Hepatocyte (in vitro differentiated cells): ENCODE results near the gene FUS. TPM values are rescaled to one million over a fixed set of nuclear protein-coding genes. Genes with fewer than 3 reads are reported as not detected.
"Not testable (repeated sequence)": the region's sequence is repeated elsewhere in the genome, so short reads cannot be mapped to it uniquely, and the experiment has no call there.

Source experiments
- DNase-seq: peaks from one replicate; pipeline ENCODE4 v3.0.0-alpha.2; 2016; ENCODE audit warnings: low spot score
- H2AFZ ChIP-seq: fragments of 200-600 bp; sonication (generic); 2 replicates; pipeline ENCODE4 v1.6.0; 2016; ENCODE audit warnings: antibody characterized with exemption, mild to moderate bottlenecking
- H3K27ac ChIP-seq: fragments of 200-600 bp; sonication (generic); 2 replicates; pipeline ENCODE4 v1.5.1; 2016; ENCODE audit warnings: mild to moderate bottlenecking
- H3K27me3 ChIP-seq: fragments of 200-600 bp; sonication (generic); 2 replicates; pipeline ENCODE4 v1.6.1; 2016
- H3K36me3 ChIP-seq: fragments of 200-600 bp; sonication (generic); replicated peaks from 2 replicates; pipeline ENCODE4 v1.5.1; 2016; ENCODE audit warnings: low read depth; ENCODE audit not compliant: insufficient read depth
- H3K4me1 ChIP-seq: fragments of 200-600 bp; sonication (generic); 2 replicates; pipeline ENCODE4 v1.5.1; 2016; ENCODE audit warnings: mild to moderate bottlenecking, moderate library complexity; ENCODE audit not compliant: insufficient read depth
- H3K4me2 ChIP-seq: fragments of 200-600 bp; sonication (generic); 2 replicates; pipeline ENCODE4 v1.6.0; 2016
- H3K4me3 ChIP-seq: fragments of 200-600 bp; sonication (generic); 2 replicates; pipeline ENCODE4 v1.5.1; 2016; ENCODE audit warnings: mild to moderate bottlenecking
- H3K79me2 ChIP-seq: fragments of 200-600 bp; sonication (generic); 2 replicates; pipeline ENCODE4 v1.6.0; 2017; ENCODE audit warnings: mild to moderate bottlenecking
- H3K9me2 ChIP-seq: fragments of 200-600 bp; sonication (generic); replicated peaks from 2 replicates; pipeline ENCODE4 v1.6.0; 2017; ENCODE audit warnings: mild to moderate bottlenecking; ENCODE audit not compliant: insufficient read depth
- H3K9me3 ChIP-seq: fragments of 200-600 bp; sonication (generic); 2 replicates; pipeline ENCODE4 v1.5.1; 2016; ENCODE audit warnings: low read depth, mild to moderate bottlenecking
- H4K20me1 ChIP-seq: fragments of 200-600 bp; sonication (generic); 2 replicates; pipeline ENCODE4 v1.6.0; 2016; ENCODE audit warnings: mild to moderate bottlenecking; ENCODE audit not compliant: insufficient read depth, poor library complexity, severe bottlenecking
- EZH2 ChIP-seq: fragments of 200-600 bp; sonication (generic); IDR thresholded peaks from 2 replicates; pipeline ENCODE4 v1.6.1; 2016; ENCODE audit warnings: antibody characterized with exemption, mild to moderate bottlenecking, borderline replicate concordance
- EZH2phosphoT487 ChIP-seq: fragments of 200-600 bp; sonication (generic); IDR thresholded peaks from one replicate; pipeline ENCODE4 v1.6.1; 2018; ENCODE audit warnings: antibody characterized with exemption, mild to moderate bottlenecking, low read depth, moderate library complexity; ENCODE audit not compliant: unreplicated experiment, severe bottlenecking
- WGBS: methylation state at CpG from one replicate; pipeline ENCODE4 v1.1.6; 2016; ENCODE audit warnings: low lambda C conversion rate; ENCODE audit errors: missing lambda C conversion rate; 5-methylcytosine and 5-hydroxymethylcytosine counted together
- polyA plus RNA-seq: library from polyadenylated mRNA; unstranded; fragments of >200 nt; fragmentation: Nextera tagmentation; extraction: Ambion mirVana; gene quantifications from 2 replicates; pipeline ENCODE4 v1.2.1, GENCODE V29; 2016
- total RNA-seq: library from RNA; depleted of rRNA; stranded (reverse); fragments of >200 nt; gene quantifications from 2 replicates; pipeline ENCODE4 v1.2.3, GENCODE V29; 2014
- TF ChIP-seq, protein P1 (sequence below): fragments of 200-600 bp; sonication (generic); IDR thresholded peaks from 2 replicates; pipeline ENCODE4 v1.5.1; 2016; ENCODE audit warnings: antibody characterized with exemption, mild to moderate bottlenecking; ENCODE audit not compliant: poor library complexity

FUS gene
- total and polyA plus RNA-seq, 2 experiments from 2014 or later: 47.4 to 327 TPM

GRCh38 chr16:31149894-31150890 lies 29.7 kb upstream of the FUS start, which contains the start of gene PRSS36:
TSS of gene PRSS36 (minus strand) at chr16:31150066. CDS start at chr16:31150035, 31 bp downstream.
- no peaks in the 10 kb centered on the region for H3K79me2 ChIP-seq
- 90% methylated on average over 9 of the region's 11 CpGs for WGBS
- no peaks in the 10 kb centered on the region for H3K9me3 ChIP-seq
- no peaks in the 10 kb centered on the region for H4K20me1 ChIP-seq
- H2AFZ ChIP-seq: no peak within 1 kb of the TSS
- H3K9me2 ChIP-seq: no peaks in the 10 kb centered on the region
- no peak for TF ChIP-seq EZH2
- TF ChIP-seq, protein P1, sequence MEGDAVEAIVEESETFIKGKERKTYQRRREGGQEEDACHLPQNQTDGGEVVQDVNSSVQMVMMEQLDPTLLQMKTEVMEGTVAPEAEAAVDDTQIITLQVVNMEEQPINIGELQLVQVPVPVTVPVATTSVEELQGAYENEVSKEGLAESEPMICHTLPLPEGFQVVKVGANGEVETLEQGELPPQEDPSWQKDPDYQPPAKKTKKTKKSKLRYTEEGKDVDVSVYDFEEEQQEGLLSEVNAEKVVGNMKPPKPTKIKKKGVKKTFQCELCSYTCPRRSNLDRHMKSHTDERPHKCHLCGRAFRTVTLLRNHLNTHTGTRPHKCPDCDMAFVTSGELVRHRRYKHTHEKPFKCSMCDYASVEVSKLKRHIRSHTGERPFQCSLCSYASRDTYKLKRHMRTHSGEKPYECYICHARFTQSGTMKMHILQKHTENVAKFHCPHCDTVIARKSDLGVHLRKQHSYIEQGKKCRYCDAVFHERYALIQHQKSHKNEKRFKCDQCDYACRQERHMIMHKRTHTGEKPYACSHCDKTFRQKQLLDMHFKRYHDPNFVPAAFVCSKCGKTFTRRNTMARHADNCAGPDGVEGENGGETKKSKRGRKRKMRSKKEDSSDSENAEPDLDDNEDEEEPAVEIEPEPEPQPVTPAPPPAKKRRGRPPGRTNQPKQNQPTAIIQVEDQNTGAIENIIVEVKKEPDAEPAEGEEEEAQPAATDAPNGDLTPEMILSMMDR: no peak
- no peaks in the 10 kb centered on the region for H3K4me1 ChIP-seq
- no peaks in the 10 kb centered on the region for H3K36me3 ChIP-seq
- no peak within 1 kb of the TSS for H3K4me3 ChIP-seq
- no peak within 1 kb of the TSS for H3K27ac ChIP-seq
- H3K27me3 ChIP-seq: no peaks in the 10 kb centered on the region
- H3K4me2 ChIP-seq: no peak within 1 kb of the TSS
- no peak for DNase-seq

DNA sequence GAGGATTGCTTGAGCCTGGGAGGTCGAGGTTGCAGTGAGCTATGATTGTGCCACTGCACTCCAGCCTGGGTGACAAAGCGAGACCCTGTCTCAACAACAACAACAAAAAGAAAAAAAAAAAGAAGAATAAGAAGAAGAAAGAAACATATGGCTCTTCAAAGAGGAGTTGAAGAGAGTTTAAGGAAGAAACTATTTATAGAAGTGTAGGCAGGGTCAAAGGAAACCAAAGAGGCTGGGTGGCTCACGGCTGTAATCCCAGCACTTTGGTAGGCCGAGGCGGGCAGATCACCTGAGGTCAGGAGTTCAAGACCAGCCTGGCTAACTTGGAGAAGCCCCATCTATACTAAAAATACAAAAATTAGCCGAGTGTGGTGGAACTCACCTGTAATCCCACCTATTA lies 29.0 kb upstream of the FUS start:
- not testable (repeated sequence) for H3K79me2 ChIP-seq, H3K4me1 ChIP-seq, H3K27me3 ChIP-seq, H4K20me1 ChIP-seq, H3K9me3 ChIP-seq, H3K27ac ChIP-seq, DNase-seq, H2AFZ ChIP-seq, H3K9me2 ChIP-seq, H3K4me2 ChIP-seq, H3K4me3 ChIP-seq, H3K36me3 ChIP-seq
- WGBS: 87% methylated on average over 6 of the region's 6 CpGs

DNA sequence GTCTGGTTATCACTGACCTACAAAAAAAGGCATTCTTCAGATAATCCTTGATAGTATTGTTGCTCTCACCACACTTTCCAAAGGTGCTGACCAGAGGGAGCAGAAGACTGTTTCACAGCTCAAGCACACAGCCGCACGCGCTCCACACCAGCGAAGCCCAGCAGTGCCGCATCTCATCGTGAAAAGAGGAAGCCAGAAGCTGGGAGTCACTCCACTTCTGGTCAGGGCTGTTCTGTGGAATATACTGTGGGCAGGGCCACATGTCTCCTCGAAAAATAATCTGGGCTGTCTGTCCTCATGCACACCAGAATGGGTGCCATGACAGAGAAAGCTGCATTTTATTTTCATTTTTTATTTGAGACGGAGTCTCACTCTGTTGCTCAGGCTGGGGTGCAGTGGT lies 22.8 kb upstream of the FUS start:
- Histone ChIP-seq H3K79me2 (no peaks in the 10 kb centered on the region), H3K9me2 (no peaks in the 10 kb centered on the region), H3K36me3 (no peaks in the 10 kb centered on the region), H3K27ac (no peak overlapping the region), H3K9me3 (no peaks in the 10 kb centered on the region), H3K4me2 (no peak overlapping the region), H3K4me1 (no peaks in the 10 kb centered on the region), H3K27me3 (no peaks in the 10 kb centered on the region), H3K4me3 (no peak overlapping the region), H4K20me1 (no peaks in the 10 kb centered on the region), H2AFZ (no peak overlapping the region)
- DNase-seq: no peak
- TF ChIP-seq, protein P1: no peak
- TF ChIP-seq EZH2phosphoT487: no peak
- TF ChIP-seq EZH2: no peak
- 59% methylated on average over 8 of the region's 8 CpGs for WGBS

- H3K9me3 ChIP-seq: no peaks in the 10 kb centered on the region
- no peaks in the 10 kb centered on the region for H3K36me3 ChIP-seq
- no peak overlapping the region for H2AFZ ChIP-seq
- no peak overlapping the region for H3K4me2 ChIP-seq
- TF ChIP-seq EZH2phosphoT487 (no peak), EZH2 (no peak)
- TF ChIP-seq, protein P1: no peak
- H3K9me2 ChIP-seq: no peaks in the 10 kb centered on the region
- no peaks in the 10 kb centered on the region for H4K20me1 ChIP-seq
- H3K4me1 ChIP-seq: peaks cover 5% of the 10 kb centered on the region
- WGBS: 97% methylated on average over 8 of the region's 8 CpGs
- no peak overlapping the region for H3K4me3 ChIP-seq
- H3K27me3 ChIP-seq: no peaks in the 10 kb centered on the region
- no peak overlapping the region for H3K27ac ChIP-seq
- H3K79me2 ChIP-seq: no peaks in the 10 kb centered on the region
- DNase-seq: no peak
Measured at GRCh38 chr16:31167315-31167714, 12.6 kb upstream of the FUS start.
